A549 (cell line): ENCODE data around the gene DAB2IP. TPM values are rescaled to one million over a fixed set of nuclear protein-coding genes. Genes with fewer than 3 reads are reported as not detected.

Experiments used
- ATAC-seq, 2 experiments: fragments of 200-7000 bp in 1 of 2; fragments of >200 bp in 1 of 2; cut with Nextera tagmentation in 1 of 2; cut with Tn5 transposase in 1 of 2; 3 replicates each; pipeline versions ENCODE4 v1.8.0 to v1.9.1; 2018 to 2020; ENCODE audit warnings: mild to moderate bottlenecking in 1 of 2, moderate library complexity in 1 of 2
- CTCF ChIA-PET: fragments of 300-600 bp; sonication (Branson Sonifier 250); formaldehyde crosslinking; extraction: SDS; loops from one replicate; lab custom pipeline; 2021; ENCODE audit warnings: antibody characterized with exemption, inconsistent platforms; lab: Yijun Ruan, JAX
- POLR2A ChIA-PET: fragments of 350-600 bp; formaldehyde crosslinking; extraction: SDS; loops from one replicate; lab custom pipeline; 2021; ENCODE audit warnings: antibody characterized with exemption, inconsistent platforms; lab: Yijun Ruan, JAX
- DNase-seq, 2 experiments: peaks; one replicate each; pipeline versions ENCODE4 v3.0.0 to v3.0.0-alpha.2; 2011 to 2016; ENCODE audit warnings: low read depth in 1 of 2, low spot score in 1 of 2
- FAIRE-seq: peaks from 2 replicates; lab custom pipeline; 2011; peaks lifted over from hg19 to GRCh38; lab: Jason Lieb, UNC
- H3K27ac ChIP-seq, 2 experiments: fragments of >200 bp; sonication (Bioruptor Twin); formaldehyde crosslinking; 3 replicates each; pipeline ENCODE4 v1.5.1; 2016 to 2017
- H3K4me1 ChIP-seq: fragments of >200 bp; sonication (Bioruptor Twin); formaldehyde crosslinking; 3 replicates; pipeline ENCODE4 v1.6.1; 2016
- H3K4me2 ChIP-seq: fragments of >200 bp; sonication (Bioruptor Twin); formaldehyde crosslinking; 3 replicates; pipeline ENCODE4 v1.6.1; 2016
- H3K4me3 ChIP-seq: fragments of >200 bp; sonication (Bioruptor Twin); formaldehyde crosslinking; 3 replicates; pipeline ENCODE4 v1.5.1; 2016
- H3K9me3 ChIP-seq: fragments of >200 bp; sonication (Bioruptor Twin); formaldehyde crosslinking; 3 replicates; pipeline ENCODE4 v1.6.1; 2016
- BCL3 ChIP-seq: fragments of >200 bp; sonication (Bioruptor Twin); formaldehyde crosslinking; IDR thresholded peaks from 3 replicates; pipeline ENCODE4 v1.6.1; 2016
- CTCF ChIP-seq: fragments of >200 bp; sonication (Bioruptor Twin); formaldehyde crosslinking; IDR thresholded peaks from 3 replicates; pipeline ENCODE4 v1.5.1; 2016
- EHF ChIP-seq: fragments of 250-450 bp; sonication (Bioruptor Pico); IDR thresholded peaks from 2 replicates; pipeline ENCODE4 v1.5.0; 2020; ENCODE audit warnings: mild to moderate bottlenecking
- EP300 ChIP-seq, 2 experiments: fragments of >200 bp; sonication (Bioruptor Twin); formaldehyde crosslinking; IDR thresholded peaks; 2 replicates in 1 of 2; 3 replicates in 1 of 2; pipeline ENCODE4 v1.6.1; 2016 to 2017
- ESRRA ChIP-seq: fragments of 150-350 bp; IDR thresholded peaks from 2 replicates; pipeline ENCODE4 v1.6.1; 2014; ENCODE audit warnings: mild to moderate bottlenecking, low read length, borderline replicate concordance
- FOXS1 ChIP-seq: fragments of 250-450 bp; sonication (Bioruptor Pico); IDR thresholded peaks from 2 replicates; pipeline ENCODE4 v1.5.0; 2020; ENCODE audit warnings: mild to moderate bottlenecking, moderate library complexity
- GATA3 ChIP-seq: IDR thresholded peaks from 2 replicates; pipeline ENCODE4 v1.6.1; 2012; ENCODE audit warnings: borderline replicate concordance
- HDAC2 ChIP-seq: fragments of 200-600 bp; sonication (generic); IDR thresholded peaks from 2 replicates; pipeline ENCODE4 v1.6.1; 2016
- HMGXB4 ChIP-seq: fragments of 250-450 bp; sonication (Bioruptor Pico); IDR thresholded peaks from 2 replicates; pipeline ENCODE4 v1.5.0; 2021; ENCODE audit warnings: mild to moderate bottlenecking, moderate library complexity, borderline replicate concordance
- HOXA7 ChIP-seq: fragments of 250-450 bp; sonication (Bioruptor Pico); IDR thresholded peaks from 2 replicates; pipeline ENCODE4 v1.5.0; 2020; ENCODE audit warnings: mild to moderate bottlenecking, moderate library complexity
- JUN ChIP-seq, 2 experiments: fragments of >200 bp; sonication (Bioruptor Twin); formaldehyde crosslinking; IDR thresholded peaks; 2 replicates in 1 of 2; 3 replicates in 1 of 2; pipeline ENCODE4 v1.6.1; 2016 to 2017
- JUNB ChIP-seq: fragments of >200 bp; sonication (Bioruptor Twin); formaldehyde crosslinking; IDR thresholded peaks from 2 replicates; pipeline ENCODE4 v1.6.1; 2016
- KDM5A ChIP-seq: fragments of 200-600 bp; sonication (generic); IDR thresholded peaks from 2 replicates; pipeline ENCODE4 v1.6.1; 2016; ENCODE audit warnings: antibody characterized with exemption, mild to moderate bottlenecking
- MAFK ChIP-seq: fragments of 450-650 bp; IDR thresholded peaks from 2 replicates; pipeline ENCODE4 v1.6.1; 2014; ENCODE audit not compliant: partially characterized antibody
- MAZ ChIP-seq: fragments of 150-350 bp; IDR thresholded peaks from 2 replicates; pipeline ENCODE4 v1.6.1; 2014; ENCODE audit warnings: antibody characterized with exemption, low read depth, low read length, borderline replicate concordance
- PBX3 ChIP-seq: IDR thresholded peaks from 2 replicates; pipeline ENCODE4 v1.6.1; 2012
- RARB ChIP-seq: fragments of 250-450 bp; sonication (Bioruptor Pico); IDR thresholded peaks from 2 replicates; pipeline ENCODE4 v1.8.0; 2021; ENCODE audit warnings: mild to moderate bottlenecking, moderate library complexity
- RCOR1 ChIP-seq: fragments of 150-350 bp; IDR thresholded peaks from 2 replicates; pipeline ENCODE4 v1.6.1; 2014; ENCODE audit warnings: antibody characterized with exemption, low read length, low read depth
- SREBF2 ChIP-seq: fragments of 450-650 bp; IDR thresholded peaks from 2 replicates; pipeline ENCODE4 v1.6.1; 2014; ENCODE audit warnings: mild to moderate bottlenecking, moderate library complexity
- ZC3H11A ChIP-seq: fragments of 450-650 bp; IDR thresholded peaks from 2 replicates; pipeline ENCODE4 v1.6.1; 2014; ENCODE audit warnings: antibody characterized with exemption, mild to moderate bottlenecking
- ZFP36 ChIP-seq: fragments of 450-650 bp; IDR thresholded peaks from 2 replicates; pipeline ENCODE4 v1.6.1; 2014; ENCODE audit warnings: borderline replicate concordance; ENCODE audit not compliant: partially characterized antibody
- WGBS: methylation state at CpG from one replicate; pipeline ENCODE4 v1.1.6; 2017; ENCODE audit errors: missing lambda C conversion rate; 5-methylcytosine and 5-hydroxymethylcytosine counted together
- polyA plus RNA-seq, 4 experiments: library from polyadenylated mRNA; depleted of rRNA in 3 of 4; stranded (reverse); fragments of >200 nt; fragmentation: RNase III in 1 of 4; extraction: RNeasy Plus Mini Kit Qiagen cat#74134 plus additional on column Dnase treatment in 1 of 4; gene quantifications; 2 replicates in 3 of 4; 3 replicates in 1 of 4; pipeline ENCODE4 v1.2.3, GENCODE V29; 2011 to 2017
- TF ChIP-seq, protein P1 (sequence below): fragments of >200 bp; sonication (Bioruptor Twin); formaldehyde crosslinking; IDR thresholded peaks from 2 replicates; pipeline ENCODE4 v1.6.1; 2016
- TF ChIP-seq, protein P2 (sequence below): fragments of 250-450 bp; sonication (Bioruptor Pico); IDR thresholded peaks from 2 replicates; pipeline ENCODE4 v1.5.0; 2020; ENCODE audit warnings: low read depth, mild to moderate bottlenecking, moderate library complexity
- TF ChIP-seq, protein P3 (sequence below): fragments of 200-600 bp; sonication (generic); IDR thresholded peaks from 2 replicates; pipeline ENCODE4 v1.6.1; 2016; ENCODE audit warnings: antibody characterized with exemption, mild to moderate bottlenecking, moderate library complexity

The DAB2IP gene
- polyA plus RNA-seq, 2 of the 4 experiments (the other 2 are of a cell fraction), result 9.7 to 13.9 TPM

DNA sequence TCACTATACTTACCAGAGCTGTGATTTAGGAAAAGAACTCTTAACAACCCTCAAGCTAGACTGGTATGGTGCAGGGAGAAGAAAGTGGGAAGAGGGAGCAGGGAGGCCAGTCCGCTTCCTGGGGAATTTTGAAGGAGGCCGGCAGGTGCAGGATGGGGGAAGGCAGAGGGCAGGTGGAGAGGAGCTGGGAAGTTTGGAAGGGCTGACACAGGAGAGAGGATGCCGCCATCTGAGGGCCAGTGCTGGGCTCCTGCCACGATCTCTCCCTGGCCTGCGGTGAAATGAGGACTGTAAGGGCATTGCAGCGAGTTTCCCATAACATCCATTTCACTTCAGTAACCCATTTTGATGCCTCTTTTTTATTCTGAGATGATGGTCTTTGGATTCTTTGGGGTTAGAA is 8.9 kb downstream of the DAB2IP start:
- CTCF ChIA-PET, result interaction anchor here (1.0 to 1.4 kb wide), 4 partner anchors 16 to 111 kb away, joined by 3 to 5 read pairs (median 4); no protein-coding TSS in a partner anchor

DNA sequence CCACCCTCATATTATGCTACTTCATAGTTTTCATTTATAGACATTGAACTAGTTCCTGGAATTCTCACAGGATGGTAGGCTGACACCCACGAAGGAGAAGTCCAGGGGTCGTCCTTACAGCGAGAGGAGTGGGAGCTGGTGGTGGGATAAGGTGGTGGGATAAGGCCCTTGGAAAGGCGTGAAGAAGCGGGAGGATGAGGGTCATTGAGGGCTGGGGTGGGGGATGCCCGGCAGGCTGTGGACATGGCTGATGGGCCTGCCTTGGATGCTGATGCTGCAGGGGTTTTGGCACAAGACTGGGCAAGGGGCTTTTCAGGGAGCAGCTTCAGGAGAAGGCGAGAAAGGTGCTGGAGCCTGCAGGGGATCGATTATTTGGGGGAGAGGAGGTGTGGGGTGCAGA is 9.4 kb downstream of the DAB2IP start:
- TF ChIP-seq HOXA7 (CRISPR knock-in tag) (no peak), RCOR1 (no peak), CTCF (no peak), PBX3 (no peak), HMGXB4 (CRISPR knock-in tag) (no peak), ZFP36 (no peak), RARB (no peak), HDAC2 (no peak), JUN (IDR thresholded peaks at IDR 0.05) (no peak), JUNB (no peak), BCL3 (no peak), MAZ (no peak), MAFK (no peak)
- TF ChIP-seq, protein P1, sequence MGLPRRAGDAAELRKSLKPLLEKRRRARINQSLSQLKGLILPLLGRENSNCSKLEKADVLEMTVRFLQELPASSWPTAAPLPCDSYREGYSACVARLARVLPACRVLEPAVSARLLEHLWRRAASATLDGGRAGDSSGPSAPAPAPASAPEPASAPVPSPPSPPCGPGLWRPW, result no peak
- TF ChIP-seq, protein P2, sequence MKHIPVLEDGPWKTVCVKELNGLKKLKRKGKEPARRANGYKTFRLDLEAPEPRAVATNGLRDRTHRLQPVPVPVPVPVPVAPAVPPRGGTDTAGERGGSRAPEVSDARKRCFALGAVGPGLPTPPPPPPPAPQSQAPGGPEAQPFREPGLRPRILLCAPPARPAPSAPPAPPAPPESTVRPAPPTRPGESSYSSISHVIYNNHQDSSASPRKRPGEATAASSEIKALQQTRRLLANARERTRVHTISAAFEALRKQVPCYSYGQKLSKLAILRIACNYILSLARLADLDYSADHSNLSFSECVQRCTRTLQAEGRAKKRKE (CRISPR knock-in tag), result no peak
- TF ChIP-seq, protein P3, sequence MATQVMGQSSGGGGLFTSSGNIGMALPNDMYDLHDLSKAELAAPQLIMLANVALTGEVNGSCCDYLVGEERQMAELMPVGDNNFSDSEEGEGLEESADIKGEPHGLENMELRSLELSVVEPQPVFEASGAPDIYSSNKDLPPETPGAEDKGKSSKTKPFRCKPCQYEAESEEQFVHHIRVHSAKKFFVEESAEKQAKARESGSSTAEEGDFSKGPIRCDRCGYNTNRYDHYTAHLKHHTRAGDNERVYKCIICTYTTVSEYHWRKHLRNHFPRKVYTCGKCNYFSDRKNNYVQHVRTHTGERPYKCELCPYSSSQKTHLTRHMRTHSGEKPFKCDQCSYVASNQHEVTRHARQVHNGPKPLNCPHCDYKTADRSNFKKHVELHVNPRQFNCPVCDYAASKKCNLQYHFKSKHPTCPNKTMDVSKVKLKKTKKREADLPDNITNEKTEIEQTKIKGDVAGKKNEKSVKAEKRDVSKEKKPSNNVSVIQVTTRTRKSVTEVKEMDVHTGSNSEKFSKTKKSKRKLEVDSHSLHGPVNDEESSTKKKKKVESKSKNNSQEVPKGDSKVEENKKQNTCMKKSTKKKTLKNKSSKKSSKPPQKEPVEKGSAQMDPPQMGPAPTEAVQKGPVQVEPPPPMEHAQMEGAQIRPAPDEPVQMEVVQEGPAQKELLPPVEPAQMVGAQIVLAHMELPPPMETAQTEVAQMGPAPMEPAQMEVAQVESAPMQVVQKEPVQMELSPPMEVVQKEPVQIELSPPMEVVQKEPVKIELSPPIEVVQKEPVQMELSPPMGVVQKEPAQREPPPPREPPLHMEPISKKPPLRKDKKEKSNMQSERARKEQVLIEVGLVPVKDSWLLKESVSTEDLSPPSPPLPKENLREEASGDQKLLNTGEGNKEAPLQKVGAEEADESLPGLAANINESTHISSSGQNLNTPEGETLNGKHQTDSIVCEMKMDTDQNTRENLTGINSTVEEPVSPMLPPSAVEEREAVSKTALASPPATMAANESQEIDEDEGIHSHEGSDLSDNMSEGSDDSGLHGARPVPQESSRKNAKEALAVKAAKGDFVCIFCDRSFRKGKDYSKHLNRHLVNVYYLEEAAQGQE, result no peak
- no peak for FAIRE-seq
- H3K4me2 ChIP-seq, result no peak overlapping the region
- DNase-seq, result no peak
- ChIA-PET CTCF (interaction anchor here (1.0 to 1.4 kb wide), 2 partner anchors 23 to 111 kb away, joined by 3 to 4 read pairs; no protein-coding TSS in a partner anchor), POLR2A (no interaction called here)
- no peaks in the 10 kb centered on the region for H3K9me3 ChIP-seq
- H3K4me1 ChIP-seq, result no peaks in the 10 kb centered on the region
- ATAC-seq, result no peak
- 81% methylated on average over 8 of the region's 8 CpGs for WGBS
- H3K27ac ChIP-seq, result no peak overlapping the region
- no peak overlapping the region for H3K4me3 ChIP-seq

More for the DNA sequence above, 8.9 kb downstream of the DAB2IP start:
- TF ChIP-seq SREBF2, result no peak
- no peak for TF ChIP-seq KDM5A
- TF ChIP-seq EP300 (IDR thresholded peaks at IDR 0.05), result no peak
- TF ChIP-seq MAFK, result no peak
- no peak for TF ChIP-seq GATA3
- TF ChIP-seq ESRRA, result no peak
- no peak for TF ChIP-seq ZC3H11A
- TF ChIP-seq FOXS1 (CRISPR knock-in tag), result no peak
- TF ChIP-seq EHF (CRISPR knock-in tag), result no peak
- TF ChIP-seq JUN (IDR thresholded peaks at IDR 0.05), result no peak
- TF ChIP-seq, all 56 proteins: peak for 0
- FAIRE-seq (no peak), ATAC-seq (no peak), DNase-seq (no peak)
- Histone ChIP-seq H3K4me3 (no peak overlapping the region), H3K9me3 (no peaks in the 10 kb centered on the region), H3K4me1 (no peaks in the 10 kb centered on the region), H3K27ac (no peak overlapping the region), H3K4me2 (no peak overlapping the region)
- WGBS, result 92% methylated on average over 6 of the region's 6 CpGs
- POLR2A ChIA-PET, result no interaction called here
